SK-N-SH (cell line): Measurements from ENCODE around the gene AP1S3.

Experiments used
- CHD2 ChIP-seq: fragments of 150-350 bp; IDR thresholded peaks from 2 replicates; pipeline ENCODE4 v1.6.1; 2018; ENCODE audit warnings: low read length; ENCODE audit not compliant: partially characterized antibody
- CTCF ChIP-seq: fragments of 200-600 bp; sonication (generic); IDR thresholded peaks from 2 replicates; pipeline ENCODE4 v1.6.1; 2017; ENCODE audit warnings: antibody characterized with exemption, mild to moderate bottlenecking, moderate library complexity
- MAX ChIP-seq: IDR thresholded peaks from 2 replicates; pipeline ENCODE4 v1.4.0; 2012; ENCODE audit warnings: low read depth
- RAD21 ChIP-seq: IDR thresholded peaks from 2 replicates; pipeline ENCODE4 v1.6.1; 2012; ENCODE audit warnings: mild to moderate bottlenecking, low read length
- RCOR1 ChIP-seq: fragments of 150-350 bp; IDR thresholded peaks from 2 replicates; pipeline ENCODE4 v1.6.1; 2017; ENCODE audit warnings: antibody characterized with exemption, low read length
- RXRA ChIP-seq: IDR thresholded peaks from 2 replicates; pipeline ENCODE4 v1.4.0; 2012; ENCODE audit warnings: low read depth, mild to moderate bottlenecking, borderline replicate concordance
- SIN3A ChIP-seq: IDR thresholded peaks from 2 replicates; pipeline ENCODE4 v1.6.1; 2012; ENCODE audit warnings: low read depth, mild to moderate bottlenecking, low read length, moderate library complexity, borderline replicate concordance
- USF2 ChIP-seq: fragments of 150-350 bp; IDR thresholded peaks from 2 replicates; pipeline ENCODE4 v1.6.1; 2017; ENCODE audit warnings: antibody characterized with exemption, low read length, low read depth, borderline replicate concordance
- YY1 ChIP-seq: IDR thresholded peaks from 2 replicates; pipeline ENCODE4 v1.4.0; 2012; ENCODE audit warnings: low read depth, mild to moderate bottlenecking
- TF ChIP-seq, protein P1 (sequence below): fragments of 150-350 bp; IDR thresholded peaks from 2 replicates; pipeline ENCODE4 v1.6.1; 2016; ENCODE audit warnings: mild to moderate bottlenecking, low read depth, low read length

- TF ChIP-seq CTCF (no peak), RAD21 (no peak), RXRA (no peak), RCOR1 (no peak), SIN3A (no peak), USF2 (no peak), MAX (no peak), CHD2 (no peak), YY1 (no peak)
- TF ChIP-seq, protein P1, sequence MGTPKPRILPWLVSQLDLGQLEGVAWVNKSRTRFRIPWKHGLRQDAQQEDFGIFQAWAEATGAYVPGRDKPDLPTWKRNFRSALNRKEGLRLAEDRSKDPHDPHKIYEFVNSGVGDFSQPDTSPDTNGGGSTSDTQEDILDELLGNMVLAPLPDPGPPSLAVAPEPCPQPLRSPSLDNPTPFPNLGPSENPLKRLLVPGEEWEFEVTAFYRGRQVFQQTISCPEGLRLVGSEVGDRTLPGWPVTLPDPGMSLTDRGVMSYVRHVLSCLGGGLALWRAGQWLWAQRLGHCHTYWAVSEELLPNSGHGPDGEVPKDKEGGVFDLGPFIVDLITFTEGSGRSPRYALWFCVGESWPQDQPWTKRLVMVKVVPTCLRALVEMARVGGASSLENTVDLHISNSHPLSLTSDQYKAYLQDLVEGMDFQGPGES = no peak
Measured at GRCh38 chr2:223774193-223774592, 63.2 kb downstream of the AP1S3 start.
